Kidney (tissue), 14 donors: ENCODE results near the gene MUC2. TPM values are rescaled to one million over a fixed set of nuclear protein-coding genes. Genes with fewer than 3 reads are reported as not detected.
A peak's percentile ranks its signal among the peaks of the same experiment; 100 is the strongest.

Experiments used
- DNase-seq, 5 donors: peaks; one replicate each; pipeline ENCODE4 v3.0.0-alpha.2; 2013 to 2020
- FAIRE-seq: peaks from 2 replicates; lab custom pipeline; 2012; peaks lifted over from hg19 to GRCh38; lab: Jason Lieb, UNC
- H3K27ac ChIP-seq, 2 donors: one replicate each; pipeline ENCODE4 v1.7.0; 2013; ENCODE audit warnings: low read depth in 2 of 2, low read length in 2 of 2, inconsistent platforms in 1 of 2
- H3K27me3 ChIP-seq: one replicate; pipeline ENCODE4 v1.7.1; 2013; ENCODE audit warnings: low read length, inconsistent platforms; ENCODE audit not compliant: control insufficient read depth, insufficient read depth
- H3K36me3 ChIP-seq, 3 donors: one replicate each; pipeline versions ENCODE4 v1.7.0 to v1.7.1; 2013; ENCODE audit warnings: low read length in 3 of 3, control low read depth in 1 of 3, inconsistent platforms in 1 of 3; ENCODE audit not compliant: insufficient read depth in 3 of 3, control insufficient read depth in 2 of 3
- H3K4me1 ChIP-seq, 3 donors: one replicate each; pipeline versions ENCODE4 v1.7.0 to v1.7.1; 2013; ENCODE audit warnings: low read length in 3 of 3, inconsistent platforms in 1 of 3, low read depth in 1 of 3; ENCODE audit not compliant: control insufficient read depth in 2 of 3, insufficient read depth in 2 of 3
- H3K4me3 ChIP-seq, 3 donors: one replicate each; pipeline versions ENCODE4 v1.7.0 to v1.8.1; 2013; ENCODE audit warnings: low read length in 3 of 3, control low read depth in 1 of 3, inconsistent platforms in 1 of 3
- H3K9ac ChIP-seq, 3 donors: one replicate each; pipeline versions ENCODE4 v1.7.0 to v1.7.1; 2013; ENCODE audit warnings: low read length in 3 of 3, control low read depth in 1 of 3, inconsistent platforms in 1 of 3
- H3K9me3 ChIP-seq, 3 donors: one replicate each; pipeline versions ENCODE4 v1.7.0 to v1.7.1; 2013; ENCODE audit warnings: low read length in 3 of 3, control low read depth in 1 of 3, inconsistent platforms in 1 of 3; ENCODE audit not compliant: control insufficient read depth in 2 of 3, insufficient read depth in 1 of 3
- intact Hi-C: fragments of 100-400 bp; cut with DNase I; formaldehyde crosslinking; loops from one replicate; pipeline ENCODE4 v1.11.1; 2022
- polyA plus RNA-seq: library from polyadenylated mRNA; stranded (reverse); fragments of 350-450 nt; fragmentation: Illumina TruSeq; extraction: RNeasy Lipid Tissue Mini Kit (QIAGEN cat#74804); gene quantifications from one replicate; pipeline ENCODE4 v1.2.3, GENCODE V29; 2014; ENCODE audit warnings: low read depth, low replicate concordance; ENCODE audit not compliant: insufficient read depth
- total RNA-seq: library from RNA; stranded (reverse); fragmentation: NEBNext Ultra II Directional; extraction: Animal tissue kit (Norgen Biotek cat#: 25700); gene quantifications from one replicate; pipeline ENCODE4 v1.2.1, GENCODE V29; 2021
- TF ChIP-seq, protein P1 (sequence below): IDR thresholded peaks from 3 replicates; pipeline ENCODE4 v1.5.1; 2012; ENCODE audit warnings: mild to moderate bottlenecking, moderate library complexity, borderline replicate concordance; ENCODE audit not compliant: insufficient read depth; ENCODE audit errors: extremely low read depth
- donor health status: control.
- donor health status: control.
- donor health status: control.
- donor health status: control.
- donor health status: control.
- donor health status: DM: yes; HTN: yes; CAD: no.
- donor health status: Normal renal cell carcinoma (clear cell type).

Gene MUC2
- total and polyA plus RNA-seq, 2 donors from 2014 or later = not detected

DNA sequence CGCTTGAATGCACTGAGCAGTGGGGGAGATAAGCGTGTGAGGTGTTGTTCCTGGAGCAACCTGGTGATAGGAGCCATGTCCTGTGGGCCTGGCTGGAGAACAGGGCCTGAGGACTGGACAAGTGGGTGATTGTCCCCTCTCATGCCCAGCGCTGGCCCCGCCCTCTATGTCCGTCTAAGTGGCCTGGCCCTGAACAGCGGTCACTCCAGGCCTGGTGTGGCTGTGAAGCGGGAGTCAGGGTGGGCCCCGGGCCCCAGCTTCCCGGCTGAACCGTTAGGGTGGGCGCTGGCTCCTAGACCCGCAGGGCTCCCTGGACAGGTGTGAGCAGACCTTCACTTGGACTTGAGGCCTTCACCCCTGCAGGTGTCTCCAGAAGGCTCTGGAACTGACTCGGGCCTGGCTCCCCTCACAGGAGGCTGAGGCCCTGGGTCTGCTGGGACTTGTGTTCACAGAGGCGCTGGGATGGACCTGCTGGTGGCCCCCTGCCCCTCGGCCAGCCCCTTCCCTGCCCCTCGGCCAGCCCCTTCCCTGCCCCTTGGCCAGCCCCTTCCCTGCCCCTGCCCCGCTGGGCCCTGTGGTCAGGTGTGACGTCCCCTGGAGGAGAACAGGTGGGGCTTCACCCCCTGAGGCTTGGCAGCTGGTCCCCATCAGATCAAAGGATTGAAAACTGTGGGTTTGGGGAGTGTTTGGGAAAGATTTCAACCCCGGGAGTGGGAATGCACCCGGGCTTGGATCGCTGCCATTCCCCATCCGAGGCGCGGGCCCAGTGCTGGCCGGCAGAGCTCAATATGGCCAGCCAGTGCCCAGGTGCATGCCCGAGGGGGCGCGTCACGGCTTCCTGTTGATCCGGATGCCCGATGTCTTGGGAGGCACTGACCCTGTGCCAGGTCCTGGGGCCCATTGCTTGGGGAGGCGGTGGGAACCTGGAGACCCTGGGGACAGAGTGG is 34.9 kb upstream of the MUC2 start:
- peaks cover 0 to under 1% (median 0%) of the 10 kb centered on the region in 3 donors for H3K9me3 ChIP-seq
- no peak overlapping the region for H3K4me3 ChIP-seq
- DNase-seq = peak in 2 of 5 donors; percentile 40 to 48
- H3K27me3 ChIP-seq = no peaks in the 10 kb centered on the region
- intact Hi-C loops = loop anchor here (10.0 kb wide), 1 partner anchor 185 kb away; no protein-coding TSS in a partner anchor
- no peak for FAIRE-seq
- no peak overlapping the region for H3K9ac ChIP-seq
- TF ChIP-seq, protein P1, sequence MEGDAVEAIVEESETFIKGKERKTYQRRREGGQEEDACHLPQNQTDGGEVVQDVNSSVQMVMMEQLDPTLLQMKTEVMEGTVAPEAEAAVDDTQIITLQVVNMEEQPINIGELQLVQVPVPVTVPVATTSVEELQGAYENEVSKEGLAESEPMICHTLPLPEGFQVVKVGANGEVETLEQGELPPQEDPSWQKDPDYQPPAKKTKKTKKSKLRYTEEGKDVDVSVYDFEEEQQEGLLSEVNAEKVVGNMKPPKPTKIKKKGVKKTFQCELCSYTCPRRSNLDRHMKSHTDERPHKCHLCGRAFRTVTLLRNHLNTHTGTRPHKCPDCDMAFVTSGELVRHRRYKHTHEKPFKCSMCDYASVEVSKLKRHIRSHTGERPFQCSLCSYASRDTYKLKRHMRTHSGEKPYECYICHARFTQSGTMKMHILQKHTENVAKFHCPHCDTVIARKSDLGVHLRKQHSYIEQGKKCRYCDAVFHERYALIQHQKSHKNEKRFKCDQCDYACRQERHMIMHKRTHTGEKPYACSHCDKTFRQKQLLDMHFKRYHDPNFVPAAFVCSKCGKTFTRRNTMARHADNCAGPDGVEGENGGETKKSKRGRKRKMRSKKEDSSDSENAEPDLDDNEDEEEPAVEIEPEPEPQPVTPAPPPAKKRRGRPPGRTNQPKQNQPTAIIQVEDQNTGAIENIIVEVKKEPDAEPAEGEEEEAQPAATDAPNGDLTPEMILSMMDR = no peak
- no peak overlapping the region for H3K27ac ChIP-seq
- H3K36me3 ChIP-seq = no peaks in the 10 kb centered on the region
- peaks cover 0 to 6% (median 0%) of the 10 kb centered on the region in 3 donors for H3K4me1 ChIP-seq

DNA sequence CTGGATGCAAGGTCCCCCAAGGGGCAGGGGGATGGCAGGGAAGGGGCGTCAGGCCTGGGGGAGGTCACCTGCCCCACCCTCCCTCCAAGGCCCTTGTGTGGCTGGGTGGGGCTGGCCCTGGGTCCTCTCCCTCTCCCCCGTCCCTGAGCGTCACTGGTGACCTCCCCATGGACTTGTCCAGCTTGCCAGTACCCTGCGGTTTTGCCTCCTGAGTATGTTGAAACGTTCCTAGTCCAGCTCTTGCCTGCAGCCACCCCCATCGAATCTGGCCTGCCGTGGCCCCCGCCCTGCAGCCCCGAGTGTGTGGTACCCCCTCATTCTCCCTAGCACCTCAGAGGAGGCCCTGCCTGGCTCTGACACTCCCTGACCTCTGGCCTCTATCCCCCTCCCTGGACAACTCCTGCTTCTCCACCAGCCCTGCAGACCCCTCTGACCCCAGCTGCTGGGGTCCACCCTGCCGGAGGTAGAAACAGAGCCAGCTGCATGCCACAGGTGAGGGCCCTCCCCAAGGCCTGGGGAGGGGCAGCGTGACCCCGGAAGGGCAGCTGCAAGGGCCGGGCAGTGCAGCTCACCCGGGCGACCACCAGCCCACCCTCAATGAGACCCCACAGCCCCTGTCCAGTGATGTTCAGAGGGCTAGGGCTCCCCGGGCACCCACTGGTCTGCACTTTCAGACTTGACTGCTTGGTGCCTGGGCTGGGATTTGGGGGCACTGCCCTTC is 34.1 kb upstream of the MUC2 start:
- TF ChIP-seq, protein P1 = no peak
- intact Hi-C loops = loop anchor here (10.0 kb wide), 1 partner anchor 186 kb away; no protein-coding TSS in a partner anchor
- Histone ChIP-seq H3K27me3 (no peaks in the 10 kb centered on the region), H3K4me1 (peaks cover 0 to 6% (median 0%) of the 10 kb centered on the region in 3 donors), H3K9ac (no peak overlapping the region), H3K4me3 (no peak overlapping the region), H3K36me3 (no peaks in the 10 kb centered on the region), H3K27ac (no peak overlapping the region), H3K9me3 (peaks cover 0 to 5% (median 0%) of the 10 kb centered on the region in 3 donors)
- FAIRE-seq (no peak), DNase-seq (peak in 2 of 5 donors; percentile 35 to 70)

DNA sequence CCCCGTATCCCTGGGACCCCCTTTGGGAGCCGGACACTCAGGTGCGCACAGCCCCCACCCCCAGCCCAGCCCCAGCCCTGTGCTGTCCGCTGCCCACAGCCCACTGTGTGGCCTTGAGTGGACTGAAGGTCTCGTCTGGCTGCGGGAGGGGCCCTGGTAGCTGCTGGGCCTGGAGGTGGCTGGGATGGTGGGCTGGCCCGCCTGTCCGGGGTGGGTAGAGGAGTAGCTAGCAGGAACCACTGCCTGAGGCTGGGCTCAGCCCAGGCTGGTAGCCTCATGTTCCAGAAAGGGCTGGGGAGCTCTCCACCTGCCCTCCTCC is 33.6 kb upstream of the MUC2 start:
- Histone ChIP-seq H3K9ac (no peak overlapping the region), H3K27ac (no peak overlapping the region), H3K4me3 (no peak overlapping the region), H3K27me3 (no peaks in the 10 kb centered on the region), H3K36me3 (no peaks in the 10 kb centered on the region), H3K4me1 (peaks cover 0 to 6% (median 0%) of the 10 kb centered on the region in 3 donors), H3K9me3 (peaks cover 0 to 5% (median 0%) of the 10 kb centered on the region in 3 donors)
- FAIRE-seq (no peak), DNase-seq (peak in 1 of 5 donors; percentile 73)
- intact Hi-C loops = loop anchor here (10.0 kb wide), 1 partner anchor 186 kb away; no protein-coding TSS in a partner anchor
- TF ChIP-seq, protein P1 = no peak
